Urothelium cell line (cell line): ENCODE results near the gene SART1.

Experiments used
- DNase-seq: peaks from one replicate; pipeline ENCODE4 v3.0.0; 2011; ENCODE audit warnings: low spot score, mixed read lengths
- FAIRE-seq: peaks from 2 replicates; lab custom pipeline; 2011; peaks lifted over from hg19 to GRCh38; lab: Jason Lieb, UNC

The SART1 gene

GRCh38 chr11:65965986-65966762, 4.6 kb downstream of the SART1 start:
- DNase-seq (no peak), FAIRE-seq (no peak)

GRCh38 chr11:65967329-65967934, 5.9 kb downstream of the SART1 start:
- FAIRE-seq (no peak), DNase-seq (no peak)

DNA sequence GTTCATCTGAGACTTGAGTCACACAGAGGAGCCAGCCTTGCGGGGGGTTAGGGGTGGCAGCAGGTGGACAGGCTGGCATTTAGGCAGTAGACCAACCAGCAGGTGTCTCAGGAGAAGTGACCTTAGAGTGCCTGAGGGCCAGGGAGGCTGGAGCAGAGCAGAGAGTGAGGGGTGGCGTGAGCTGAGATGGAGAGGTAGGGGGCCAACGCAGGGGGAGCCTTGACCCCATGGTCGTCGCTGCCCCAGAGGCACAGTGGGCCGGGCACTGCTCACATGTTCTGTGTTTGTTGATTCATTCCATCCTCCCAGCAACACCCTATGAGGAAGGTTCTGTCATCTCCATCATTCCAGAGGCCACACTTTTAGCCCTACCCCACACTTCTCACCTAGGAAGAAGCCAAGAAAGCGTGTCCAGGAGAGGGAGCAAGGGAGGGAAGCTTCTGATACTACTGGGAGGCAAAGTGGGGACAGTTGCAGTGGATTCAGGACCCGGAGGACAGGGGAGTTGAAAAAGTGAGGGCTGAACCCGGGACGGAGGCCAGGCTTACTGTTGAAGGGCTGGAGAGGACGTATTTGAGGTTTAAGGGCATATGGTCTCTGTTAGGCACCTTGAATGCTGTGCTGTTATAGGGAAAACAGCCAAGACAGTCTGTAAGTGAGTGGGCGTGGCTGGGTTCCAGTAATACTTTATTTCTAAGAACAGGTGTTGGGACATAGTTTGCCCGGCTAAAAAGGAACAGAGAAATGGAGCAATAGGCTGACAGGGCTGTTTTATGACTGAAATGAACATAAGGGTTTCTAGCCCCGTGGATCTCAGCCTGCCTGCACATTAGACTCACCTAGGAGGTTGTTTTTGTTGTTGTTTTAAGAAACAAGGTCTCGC, 7.3 kb downstream of the SART1 start:
- FAIRE-seq (no peak), DNase-seq (no peak)

DNA sequence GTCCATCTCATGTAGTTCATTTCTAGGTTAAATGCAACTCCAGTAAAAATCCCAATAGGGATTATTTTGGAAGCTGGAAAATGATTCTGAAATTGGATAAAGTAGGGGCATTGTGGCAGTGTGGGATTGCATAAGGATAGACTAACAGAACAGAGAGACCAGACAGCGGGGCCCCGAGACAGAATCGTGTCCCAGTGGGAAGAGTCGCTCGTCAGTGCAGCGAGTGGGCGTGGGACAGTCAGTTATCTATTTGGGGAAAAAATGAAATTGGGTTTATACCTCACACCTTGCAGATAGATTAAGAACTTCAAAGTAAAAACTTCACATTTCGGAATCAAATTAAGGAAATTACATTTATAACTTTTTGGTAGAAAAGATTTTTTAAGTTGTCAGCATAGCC, 10.6 kb downstream of the SART1 start:
- DNase-seq (no peak), FAIRE-seq (no peak)

DNA sequence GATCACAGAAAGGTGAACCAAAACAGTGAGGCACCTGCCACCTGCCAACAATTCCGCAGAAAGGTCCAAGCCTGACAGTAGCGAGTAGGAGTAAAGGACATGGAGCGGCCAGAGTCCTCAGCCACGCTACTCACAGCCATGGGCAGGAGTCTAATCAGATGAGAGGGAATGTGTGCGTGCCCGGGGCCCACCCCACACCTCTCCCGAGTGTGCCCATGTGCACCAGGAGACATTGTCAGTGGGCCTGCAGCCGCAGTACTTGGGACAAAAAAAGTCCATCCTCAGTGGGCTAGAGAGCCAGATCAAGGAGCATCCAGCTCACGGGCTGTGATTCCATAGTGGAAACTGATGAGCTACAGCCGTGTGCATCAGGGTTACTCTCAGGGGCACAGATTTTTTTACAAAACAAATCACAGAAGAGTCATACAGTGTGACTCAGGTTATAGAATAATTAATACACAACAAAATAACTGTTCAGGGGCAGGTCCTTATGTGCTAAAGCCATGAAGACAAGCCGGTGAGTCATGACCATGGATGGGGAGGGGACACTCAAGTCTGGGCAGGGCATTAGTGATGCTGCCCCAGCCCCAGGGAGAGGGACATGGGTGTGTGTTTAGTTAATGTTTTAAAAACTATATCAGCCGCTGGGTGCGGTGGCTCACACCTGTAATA, 12.0 kb downstream of the SART1 start:
- FAIRE-seq = no peak
- no peak for DNase-seq

DNA sequence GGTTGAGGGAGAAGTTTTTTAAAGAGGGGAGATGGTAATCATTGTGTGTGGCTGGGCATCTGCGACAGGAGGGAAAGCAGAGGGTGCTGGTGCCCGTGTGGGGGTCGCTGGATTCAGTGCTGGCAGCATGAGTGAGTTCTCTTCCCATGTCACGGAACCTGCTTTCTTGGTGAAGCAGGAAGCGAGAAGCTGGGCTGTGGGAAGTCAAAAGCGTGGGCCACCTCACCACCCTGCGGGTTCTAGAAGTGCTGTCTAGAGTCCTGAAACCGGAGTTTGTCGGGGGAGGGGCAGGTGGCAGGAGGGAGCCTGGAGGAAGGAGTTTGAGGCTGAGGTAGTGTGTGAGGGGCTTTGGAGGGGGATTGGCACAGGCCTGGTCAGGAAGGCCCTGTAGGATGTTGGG, 14.2 kb downstream of the SART1 start:
- no peak for FAIRE-seq
- no peak for DNase-seq

- DNase-seq (no peak), FAIRE-seq (no peak)
Measured at GRCh38 chr11:65976216-65977176, 15.0 kb downstream of the SART1 start.

DNA sequence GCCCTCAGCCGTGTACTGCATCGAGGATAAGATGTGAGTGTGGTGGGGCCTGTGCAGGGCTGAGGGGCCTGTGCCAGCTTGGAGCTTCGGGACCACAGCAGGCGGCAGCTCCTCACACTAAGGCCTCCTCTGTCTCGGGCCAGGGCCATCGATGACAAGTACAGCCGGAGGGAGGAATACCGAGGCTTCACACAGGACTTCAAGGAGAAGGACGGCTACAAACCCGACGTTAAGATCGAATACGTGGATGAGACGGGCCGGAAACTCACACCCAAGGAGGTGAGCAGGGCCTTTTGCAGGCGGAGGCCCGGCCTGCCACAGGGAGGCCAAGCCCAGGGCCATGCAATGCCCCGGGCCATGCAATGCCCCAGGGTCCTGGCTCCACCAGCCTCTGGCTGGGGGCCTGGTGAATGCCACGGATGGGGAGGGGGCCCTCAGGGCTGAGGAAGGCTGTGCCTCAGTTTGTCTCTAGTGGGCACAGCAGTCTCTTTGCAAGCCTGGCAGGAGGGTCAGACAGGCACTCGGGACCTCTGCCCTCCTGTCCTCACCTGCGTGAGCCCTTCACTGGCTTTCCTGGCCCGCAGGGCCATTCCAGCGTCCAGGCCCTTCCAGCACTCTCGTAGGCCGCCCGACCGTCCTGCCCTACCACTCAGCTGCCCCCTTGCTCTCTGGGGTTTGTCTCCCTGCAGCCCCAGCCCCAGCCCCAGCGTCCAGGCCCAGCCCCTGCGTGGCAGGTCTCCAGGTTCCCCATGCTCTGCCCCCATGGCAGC, 16.3 kb downstream of the SART1 start:
- FAIRE-seq = no peak

GRCh38 chr11:65978391-65979238, 17.1 kb downstream of the SART1 start:
- DNase-seq (no peak), FAIRE-seq (no peak)

More for the DNA sequence above, 16.3 kb downstream of the SART1 start:
- DNase-seq = no peak

DNA sequence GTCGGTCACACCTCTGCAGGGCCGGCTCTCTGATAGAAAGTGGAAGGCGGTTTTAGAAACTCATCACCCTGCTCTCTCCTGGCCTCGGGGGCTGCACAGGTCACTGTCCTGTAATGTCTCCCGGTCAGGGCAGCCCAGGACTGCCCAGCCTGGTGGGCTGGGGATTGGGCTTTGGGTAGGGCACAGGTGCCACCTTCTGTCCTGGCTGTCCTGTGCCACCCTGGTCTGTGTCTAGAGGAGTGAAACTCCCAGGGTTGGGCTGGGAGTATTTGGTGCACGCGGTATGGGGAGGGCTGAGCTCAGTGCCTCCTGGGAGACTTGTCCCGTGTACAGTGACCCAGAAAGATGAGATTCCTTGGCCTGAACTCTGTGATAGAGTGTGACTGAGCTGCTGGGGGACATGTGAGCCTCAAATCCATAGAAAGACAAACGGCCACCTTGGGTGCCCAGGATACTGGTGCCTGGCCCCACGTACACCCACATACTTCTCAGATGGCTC, 17.8 kb downstream of the SART1 start:
- DNase-seq (no peak), FAIRE-seq (no peak)

GRCh38 chr11:65981101-65981740, 19.7 kb downstream of the SART1 start:
- DNase-seq = no peak
- no peak for FAIRE-seq

- DNase-seq (no peak), FAIRE-seq (no peak)
Measured at GRCh38 chr11:65981972-65982823, 20.7 kb downstream of the SART1 start.

GRCh38 chr11:65982824-65983588, 21.5 kb downstream of the SART1 start:
- FAIRE-seq (no peak), DNase-seq (no peak)

DNA sequence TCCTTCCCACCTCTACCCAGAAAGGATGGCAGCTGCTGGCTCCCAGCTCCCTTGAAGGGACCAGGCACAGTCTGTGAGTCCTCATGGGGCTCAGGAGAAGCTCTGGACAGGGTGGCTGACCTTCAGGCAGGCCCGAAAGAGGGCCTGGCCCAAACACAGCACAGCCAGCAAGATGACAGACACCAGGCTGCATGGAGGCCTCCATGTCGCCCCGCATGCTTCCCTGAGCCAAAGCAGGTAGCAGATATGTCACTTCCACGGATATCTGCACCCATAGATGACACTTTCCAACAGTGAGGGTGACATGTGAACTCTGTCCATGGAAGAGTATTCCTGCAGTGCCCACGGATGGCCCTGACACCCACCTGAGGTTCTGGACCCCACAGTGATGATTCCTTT, 22.1 kb downstream of the SART1 start:
- DNase-seq (no peak), FAIRE-seq (no peak)

GRCh38 chr11:65987336-65987735, 25.8 kb downstream of the SART1 start:
- DNase-seq = no peak
- FAIRE-seq = no peak
